ENCODE data around the gene TBXAS1. TPM values are rescaled to one million over a fixed set of nuclear protein-coding genes. Genes with fewer than 3 reads are reported as not detected.
"Not testable (repeated sequence)": the region's sequence is repeated elsewhere in the genome, so short reads cannot be mapped to it uniquely, and the experiment has no call there.

TBXAS1 gene
- polyA plus RNA-seq, 2 of the 4 experiments (the other 2 are of a cell fraction) = 8.8 to 11.6 TPM

DNA sequence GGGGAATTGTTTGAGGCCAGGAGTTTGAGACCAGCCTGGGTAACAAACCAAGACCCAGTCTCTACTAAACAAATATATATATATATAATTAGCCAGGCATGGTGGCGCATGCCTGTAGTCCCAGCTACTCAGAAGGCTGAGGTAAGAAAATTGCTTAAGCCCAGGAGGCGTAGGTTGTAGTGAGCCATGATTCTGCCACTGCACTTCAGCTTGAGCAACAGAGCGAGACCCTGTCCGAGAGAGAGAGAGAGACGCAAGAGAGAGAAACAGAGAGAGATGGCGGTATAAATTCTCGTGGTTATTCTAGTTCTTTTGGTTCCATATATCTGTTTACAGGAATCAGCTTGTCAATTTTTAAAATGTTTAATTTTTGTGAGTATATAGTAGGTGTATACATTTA lies 94.0 kb downstream of the TBXAS1 start:
- CTCF ChIA-PET = no interaction called here

DNA sequence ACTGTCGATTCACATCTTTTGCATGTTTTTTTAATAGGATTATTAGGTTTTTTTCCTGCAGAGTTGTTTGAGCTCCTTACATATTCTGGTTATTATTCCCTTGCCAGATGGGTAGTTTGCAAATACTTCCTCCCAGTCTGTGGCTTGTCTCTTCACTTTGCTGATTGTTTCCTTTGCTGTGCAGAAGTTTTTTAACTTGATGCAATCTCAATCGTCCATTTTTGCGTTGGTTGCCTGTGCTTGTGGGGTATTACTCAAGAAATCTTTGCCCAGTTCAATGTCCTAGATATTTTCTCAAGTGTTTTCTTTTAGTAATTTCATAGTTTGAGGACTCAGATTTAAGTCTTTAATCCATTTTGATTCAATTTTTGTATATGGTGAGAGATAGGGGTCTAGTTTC lies 95.4 kb downstream of the TBXAS1 start:
- FAIRE-seq (no peak), ATAC-seq (no peak), DNase-seq (ENCODE audit: low read depth in 1 of 2, low spot score in 1 of 2) (no peak)
- ChIA-PET POLR2A (no interaction called here), CTCF (no interaction called here)
- Histone ChIP-seq H3K4me2 (no peak overlapping the region), H3K4me3 (no peak overlapping the region), H3K4me1 (no peaks in the 10 kb centered on the region), H3K9me3 (no peaks in the 10 kb centered on the region), H3K27ac (no peak overlapping the region)
- no peak for TF ChIP-seq NFE2L2 (conservative IDR thresholded peaks at IDR 0.05; ENCODE audit: low read length)
- no peak for TF ChIP-seq MAFK (IDR thresholded peaks at IDR 0.05; ENCODE audit: partially characterized antibody)
- no peak for TF ChIP-seq ZC3H11A (IDR thresholded peaks at IDR 0.05)
- no peak for TF ChIP-seq RARB (CRISPR knock-in tag; IDR thresholded peaks at IDR 0.05)
- TF ChIP-seq ZFP36 (IDR thresholded peaks at IDR 0.05; ENCODE audit: borderline replicate concordance, partially characterized antibody) = no peak
- TF ChIP-seq RNF2 (IDR thresholded peaks at IDR 0.05; ENCODE audit: borderline replicate concordance, low read depth) = no peak
- no peak for TF ChIP-seq CHD4 (IDR thresholded peaks at IDR 0.05; ENCODE audit: borderline replicate concordance)
- no peak for TF ChIP-seq SREBF2 (IDR thresholded peaks at IDR 0.05)
- no peak for TF ChIP-seq SMC3 (IDR thresholded peaks at IDR 0.05)
- TF ChIP-seq MYC (IDR thresholded peaks at IDR 0.05; ENCODE audit: borderline replicate concordance, low read length) = no peak
- no peak for TF ChIP-seq EHMT2 (IDR thresholded peaks at IDR 0.05; ENCODE audit: low read depth)
- TF ChIP-seq POLR2A (IDR thresholded peaks at IDR 0.05; ENCODE audit: low read length) = no peak
- TF ChIP-seq HOXB5 (CRISPR knock-in tag; IDR thresholded peaks at IDR 0.05) = no peak
- WGBS (ENCODE audit: missing lambda C conversion rate) = 44% methylated on average over 3 of the region's 3 CpGs

More for the DNA sequence above, 94.0 kb downstream of the TBXAS1 start:
- no peaks in the 10 kb centered on the region for H3K4me1 ChIP-seq
- TF ChIP-seq, protein P1, sequence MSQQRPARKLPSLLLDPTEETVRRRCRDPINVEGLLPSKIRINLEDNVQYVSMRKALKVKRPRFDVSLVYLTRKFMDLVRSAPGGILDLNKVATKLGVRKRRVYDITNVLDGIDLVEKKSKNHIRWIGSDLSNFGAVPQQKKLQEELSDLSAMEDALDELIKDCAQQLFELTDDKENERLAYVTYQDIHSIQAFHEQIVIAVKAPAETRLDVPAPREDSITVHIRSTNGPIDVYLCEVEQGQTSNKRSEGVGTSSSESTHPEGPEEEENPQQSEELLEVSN (IDR thresholded peaks at IDR 0.05; ENCODE audit: borderline replicate concordance, low read depth) = no peak
- TF ChIP-seq ESRRA (IDR thresholded peaks at IDR 0.05; ENCODE audit: borderline replicate concordance, low read length) (no peak), NR3C1 (IDR thresholded peaks at IDR 0.05) (no peak), ZSCAN20 (CRISPR knock-in tag; IDR thresholded peaks at IDR 0.05) (no peak), HDAC2 (IDR thresholded peaks at IDR 0.05) (no peak), EHF (CRISPR knock-in tag; IDR thresholded peaks at IDR 0.05) (no peak), EHMT2 (IDR thresholded peaks at IDR 0.05; ENCODE audit: low read depth) (no peak), NPAS2 (CRISPR knock-in tag; IDR thresholded peaks at IDR 0.05; ENCODE audit: borderline replicate concordance) (no peak), TP53 (CRISPR knock-in tag; IDR thresholded peaks at IDR 0.05) (no peak), CBX2 (IDR thresholded peaks at IDR 0.05; ENCODE audit: borderline replicate concordance, low read depth) (no peak), RAD21 (conservative IDR thresholded peaks at IDR 0.05 in 1 of 2, IDR thresholded peaks at IDR 0.05 in 1 of 2) (no peak), CBX8 (IDR thresholded peaks at IDR 0.05) (no peak), MAX (IDR thresholded peaks at IDR 0.05) (no peak)
- TF ChIP-seq, protein P2, sequence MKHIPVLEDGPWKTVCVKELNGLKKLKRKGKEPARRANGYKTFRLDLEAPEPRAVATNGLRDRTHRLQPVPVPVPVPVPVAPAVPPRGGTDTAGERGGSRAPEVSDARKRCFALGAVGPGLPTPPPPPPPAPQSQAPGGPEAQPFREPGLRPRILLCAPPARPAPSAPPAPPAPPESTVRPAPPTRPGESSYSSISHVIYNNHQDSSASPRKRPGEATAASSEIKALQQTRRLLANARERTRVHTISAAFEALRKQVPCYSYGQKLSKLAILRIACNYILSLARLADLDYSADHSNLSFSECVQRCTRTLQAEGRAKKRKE (CRISPR knock-in tag; IDR thresholded peaks at IDR 0.05; ENCODE audit: low read depth) = no peak
- no peak overlapping the region for H3K27ac ChIP-seq
- H3K9me3 ChIP-seq = no peaks in the 10 kb centered on the region
- H3K4me2 ChIP-seq = no peak overlapping the region
- POLR2A ChIA-PET = no interaction called here
- no peak overlapping the region for H3K4me3 ChIP-seq
- 71% methylated on average over 7 of the region's 7 CpGs for WGBS (ENCODE audit: missing lambda C conversion rate)
- DNase-seq (ENCODE audit: low read depth in 1 of 2, low spot score in 1 of 2) = no peak
- no peak for FAIRE-seq
- no peak for ATAC-seq

DNA sequence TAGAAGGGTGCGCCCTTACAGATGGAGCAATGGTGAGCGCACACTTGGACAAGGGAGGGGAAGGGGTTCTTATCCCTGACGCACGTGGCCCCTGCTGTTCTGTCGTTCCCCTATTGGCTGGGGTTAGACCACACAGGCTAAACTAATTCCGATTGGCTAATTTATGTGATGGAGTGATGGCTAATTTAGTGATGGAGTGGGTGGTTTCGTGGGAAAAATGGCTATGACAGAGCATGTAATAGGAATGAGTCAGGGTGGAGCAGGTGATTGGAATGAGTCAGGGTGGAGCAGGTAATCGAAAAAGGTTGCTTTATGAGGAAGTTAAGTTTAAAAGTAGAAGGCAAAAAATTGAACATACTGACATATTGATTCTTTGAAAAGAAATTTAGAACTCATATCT lies 100.2 kb downstream of the TBXAS1 start:
- H3K9me3 ChIP-seq; H3K4me1 ChIP-seq; ATAC-seq; POLR2A ChIA-PET; H3K27ac ChIP-seq; CTCF ChIA-PET; H3K4me3 ChIP-seq; FAIRE-seq; DNase-seq (ENCODE audit: low read depth in 1 of 2, low spot score in 1 of 2); H3K4me2 ChIP-seq: not testable (repeated sequence)
- WGBS (ENCODE audit: missing lambda C conversion rate) = 81% methylated on average over 8 of the region's 8 CpGs
